ENCODE results near the gene RPL10L. TPM values are rescaled to one million over a fixed set of nuclear protein-coding genes. Genes with fewer than 3 reads are reported as not detected.

Gene RPL10L
- total RNA-seq, result not detected in 2 replicates
- polyA plus RNA-seq, result not detected in 2 replicates
- polyA plus RNA-seq (2012), result not detected in 2 replicates
- not detected in 2 replicates for polyA minus RNA-seq (ENCODE audit: low replicate concordance)

GRCh38 chr14:46651526-46652144 is at the start of gene RPL10L:
Gene RPL10L (minus strand): TSS chr14:46651781. CDS start chr14:46651736, 45 bp downstream.
- Histone ChIP-seq H4K20me1 (ENCODE audit: control insufficient read depth, extremely low read depth, insufficient read depth, low read length) (no peaks in the 10 kb centered on the region), H3K36me3 (ENCODE audit: control insufficient read depth, insufficient read depth, low read length) (no peaks in the 10 kb centered on the region), H3K4me3 (replicated peaks in 1 of 4; ENCODE audit: control extremely low read depth in 1 of 4, insufficient read depth in 1 of 4, low read depth in 3 of 4, low read length in 4 of 4) (no peak within 1 kb of the TSS), H2AFZ (ENCODE audit: low read length) (no peak within 1 kb of the TSS), H3K27me3 (ENCODE audit: control insufficient read depth, insufficient read depth, low read length) (no peaks in the 10 kb centered on the region), H3K9me3 (ENCODE audit: control insufficient read depth, insufficient read depth, low read depth, low read length) (no peaks in the 10 kb centered on the region), H3K79me2 (ENCODE audit: control insufficient read depth, insufficient read depth, low read length) (no peaks in the 10 kb centered on the region), H3K9ac (ENCODE audit: insufficient read depth, low read length) (no peak within 1 kb of the TSS), H3K27ac (ENCODE audit: insufficient read depth, low read length) (no peak within 1 kb of the TSS), H3K4me1 (ENCODE audit: control insufficient read depth, extremely low read depth, insufficient read depth, low read length) (no peaks in the 10 kb centered on the region), H3K4me2 (ENCODE audit: extremely low read depth, insufficient read depth, low read length) (no peak within 1 kb of the TSS)
- DNase-seq (ENCODE audit: low read depth in 2 of 2), result no peak
- peak in 1 of 2 donors; percentile 2 for TF ChIP-seq CTCF (conservative IDR thresholded peaks at IDR 0.05 in 1 of 2, IDR thresholded peaks at IDR 0.05 in 1 of 2; ENCODE audit: low read depth in 1 of 2, low read length in 2 of 2)
- TF ChIP-seq EZH2 (IDR thresholded peaks at IDR 0.05; ENCODE audit: low read length, missing control alignments), result no peak

DNA sequence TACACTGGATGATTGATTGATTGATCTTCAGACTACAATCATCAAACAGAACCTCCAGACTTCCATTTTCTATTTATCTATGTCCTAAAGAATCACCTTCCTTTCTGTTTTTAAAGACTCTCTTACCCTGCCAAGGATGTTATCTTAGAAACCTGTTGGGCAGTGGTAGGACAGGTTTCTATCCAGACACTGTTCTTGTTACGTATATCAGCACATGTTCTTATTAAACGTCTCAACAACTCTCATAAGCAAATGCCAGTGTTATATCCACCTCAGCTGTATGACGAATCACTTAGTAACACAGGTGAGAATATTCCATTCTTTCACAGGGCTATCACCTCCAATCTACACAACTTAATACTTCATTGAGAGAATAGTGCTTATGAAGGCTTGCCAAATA is 40.2 kb upstream of the RPL10L start:
- Histone ChIP-seq H3K4me1 (ENCODE audit: control insufficient read depth, extremely low read depth, insufficient read depth, low read length) (no peaks in the 10 kb centered on the region), H3K36me3 (ENCODE audit: control insufficient read depth, insufficient read depth, low read length) (no peaks in the 10 kb centered on the region), H3K27me3 (ENCODE audit: control insufficient read depth, insufficient read depth, low read length) (no peaks in the 10 kb centered on the region), H3K79me2 (ENCODE audit: control insufficient read depth, insufficient read depth, low read length) (no peaks in the 10 kb centered on the region), H3K27ac (ENCODE audit: insufficient read depth, low read length) (no peak overlapping the region), H3K9ac (ENCODE audit: insufficient read depth, low read length) (no peak overlapping the region), H4K20me1 (ENCODE audit: control insufficient read depth, extremely low read depth, insufficient read depth, low read length) (no peaks in the 10 kb centered on the region), H3K4me3 (replicated peaks in 1 of 4; ENCODE audit: control extremely low read depth in 1 of 4, insufficient read depth in 1 of 4, low read depth in 3 of 4, low read length in 4 of 4) (no peak overlapping the region), H3K4me2 (ENCODE audit: extremely low read depth, insufficient read depth, low read length) (no peak overlapping the region), H2AFZ (ENCODE audit: low read length) (no peak overlapping the region), H3K9me3 (ENCODE audit: control insufficient read depth, insufficient read depth, low read depth, low read length) (no peaks in the 10 kb centered on the region)
- TF ChIP-seq CTCF (conservative IDR thresholded peaks at IDR 0.05 in 1 of 2, IDR thresholded peaks at IDR 0.05 in 1 of 2; ENCODE audit: low read depth in 1 of 2, low read length in 2 of 2) (no peak), EZH2 (IDR thresholded peaks at IDR 0.05; ENCODE audit: low read length, missing control alignments) (no peak)
- DNase-seq (ENCODE audit: low read depth in 2 of 2), result no peak

GRCh38 chr14:46686652-46687051 is 35.1 kb upstream of the RPL10L start:
- Histone ChIP-seq H3K36me3 (ENCODE audit: control insufficient read depth, insufficient read depth, low read length) (no peaks in the 10 kb centered on the region), H3K4me3 (replicated peaks in 1 of 4; ENCODE audit: control extremely low read depth in 1 of 4, insufficient read depth in 1 of 4, low read depth in 3 of 4, low read length in 4 of 4) (no peak overlapping the region), H3K9ac (ENCODE audit: insufficient read depth, low read length) (no peak overlapping the region), H2AFZ (ENCODE audit: low read length) (no peak overlapping the region), H3K27ac (ENCODE audit: insufficient read depth, low read length) (no peak overlapping the region), H3K4me1 (ENCODE audit: control insufficient read depth, extremely low read depth, insufficient read depth, low read length) (no peaks in the 10 kb centered on the region), H3K4me2 (ENCODE audit: extremely low read depth, insufficient read depth, low read length) (no peak overlapping the region), H3K79me2 (ENCODE audit: control insufficient read depth, insufficient read depth, low read length) (no peaks in the 10 kb centered on the region), H3K9me3 (ENCODE audit: control insufficient read depth, insufficient read depth, low read depth, low read length) (no peaks in the 10 kb centered on the region), H4K20me1 (ENCODE audit: control insufficient read depth, extremely low read depth, insufficient read depth, low read length) (no peaks in the 10 kb centered on the region), H3K27me3 (ENCODE audit: control insufficient read depth, insufficient read depth, low read length) (no peaks in the 10 kb centered on the region)
- TF ChIP-seq CTCF (conservative IDR thresholded peaks at IDR 0.05 in 1 of 2, IDR thresholded peaks at IDR 0.05 in 1 of 2; ENCODE audit: low read depth in 1 of 2, low read length in 2 of 2), result no peak
- no peak for TF ChIP-seq EZH2 (IDR thresholded peaks at IDR 0.05; ENCODE audit: low read length, missing control alignments)
- DNase-seq (ENCODE audit: low read depth in 2 of 2), result no peak
